ENCODE measurements around the gene SMNDC1.

The SMNDC1 gene

GRCh38 chr10:110324805-110325280, 20.1 kb upstream of the SMNDC1 start:
- Histone ChIP-seq H3K9me3 (ENCODE audit: control insufficient read depth, low read length) (no peaks in the 10 kb centered on the region), H3K4me3 (ENCODE audit: low read length) (no peak overlapping the region), H3K27me3 (ENCODE audit: control insufficient read depth, insufficient read depth, low read length) (peaks cover 18% of the 10 kb centered on the region), H3K9ac (ENCODE audit: low read length) (no peak overlapping the region), H3K36me3 (ENCODE audit: control insufficient read depth, insufficient read depth, low read length) (no peaks in the 10 kb centered on the region), H3K4me1 (ENCODE audit: control insufficient read depth, insufficient read depth, low read length) (peaks cover 7% of the 10 kb centered on the region)

- Histone ChIP-seq H3K9ac (ENCODE audit: low read length) (no peak overlapping the region), H3K36me3 (ENCODE audit: control insufficient read depth, insufficient read depth, low read length) (no peaks in the 10 kb centered on the region), H3K9me3 (ENCODE audit: control insufficient read depth, low read length) (no peaks in the 10 kb centered on the region), H3K27me3 (ENCODE audit: control insufficient read depth, insufficient read depth, low read length) (peaks cover 18% of the 10 kb centered on the region), H3K4me3 (ENCODE audit: low read length) (no peak overlapping the region), H3K4me1 (ENCODE audit: control insufficient read depth, insufficient read depth, low read length) (peaks cover 7% of the 10 kb centered on the region)
Measured at GRCh38 chr10:110324201-110324804, 19.6 kb upstream of the SMNDC1 start.

GRCh38 chr10:110323503-110323902, 18.8 kb upstream of the SMNDC1 start:
- Histone ChIP-seq H3K36me3 (ENCODE audit: control insufficient read depth, insufficient read depth, low read length) (no peaks in the 10 kb centered on the region), H3K4me1 (ENCODE audit: control insufficient read depth, insufficient read depth, low read length) (peaks cover 7% of the 10 kb centered on the region), H3K9me3 (ENCODE audit: control insufficient read depth, low read length) (no peaks in the 10 kb centered on the region), H3K4me3 (ENCODE audit: low read length) (no peak overlapping the region), H3K9ac (ENCODE audit: low read length) (no peak overlapping the region), H3K27me3 (ENCODE audit: control insufficient read depth, insufficient read depth, low read length) (peaks cover 18% of the 10 kb centered on the region)

DNA sequence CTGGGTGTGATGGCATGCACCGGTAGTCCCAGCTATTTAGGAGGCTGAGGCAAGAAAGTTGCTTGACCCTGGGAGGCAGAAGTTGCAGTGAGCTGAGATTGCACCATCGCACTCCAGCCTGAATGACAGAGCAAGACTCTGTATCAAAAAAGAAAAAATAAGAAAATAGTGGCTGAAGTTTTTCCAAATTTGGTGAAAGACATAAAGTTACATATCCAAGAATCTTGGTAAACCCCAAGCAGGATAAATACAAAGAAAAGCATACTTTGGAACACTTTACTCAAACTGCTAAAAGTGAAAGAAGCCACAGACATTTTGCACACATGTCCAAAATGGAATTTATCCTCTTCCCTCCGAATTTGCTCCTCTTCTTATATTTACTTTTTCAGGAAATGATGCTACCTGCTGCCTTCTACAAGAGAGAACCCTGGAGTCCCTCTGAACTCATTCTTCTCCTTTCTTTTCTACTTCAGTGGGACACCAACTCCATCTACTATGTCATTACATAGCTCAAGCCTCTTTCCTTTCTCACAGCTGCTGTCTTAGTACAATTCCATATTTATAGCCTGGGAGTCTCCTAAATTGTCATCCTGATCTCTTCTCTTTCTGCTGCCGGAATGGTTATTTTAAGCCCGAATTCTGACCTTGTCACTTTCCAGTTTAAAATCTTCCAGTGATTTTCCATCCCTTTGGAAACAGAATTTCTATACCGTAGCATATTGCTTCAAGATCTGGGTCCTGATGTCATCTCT, 17.3 kb upstream of the SMNDC1 start:
- Histone ChIP-seq H3K27me3 (ENCODE audit: control insufficient read depth, insufficient read depth, low read length) (peaks cover 27% of the 10 kb centered on the region), H3K36me3 (ENCODE audit: control insufficient read depth, insufficient read depth, low read length) (no peaks in the 10 kb centered on the region), H3K9ac (ENCODE audit: low read length) (no peak overlapping the region), H3K4me3 (ENCODE audit: low read length) (no peak overlapping the region), H3K9me3 (ENCODE audit: control insufficient read depth, low read length) (no peaks in the 10 kb centered on the region), H3K4me1 (ENCODE audit: control insufficient read depth, insufficient read depth, low read length) (no peaks in the 10 kb centered on the region)

GRCh38 chr10:110317866-110318850, 13.4 kb upstream of the SMNDC1 start:
- Histone ChIP-seq H3K9ac (ENCODE audit: low read length) (no peak overlapping the region), H3K27me3 (ENCODE audit: control insufficient read depth, insufficient read depth, low read length) (peaks cover 22% of the 10 kb centered on the region), H3K4me3 (ENCODE audit: low read length) (no peak overlapping the region), H3K4me1 (ENCODE audit: control insufficient read depth, insufficient read depth, low read length) (no peaks in the 10 kb centered on the region), H3K9me3 (ENCODE audit: control insufficient read depth, low read length) (no peaks in the 10 kb centered on the region), H3K36me3 (ENCODE audit: control insufficient read depth, insufficient read depth, low read length) (no peaks in the 10 kb centered on the region)

DNA sequence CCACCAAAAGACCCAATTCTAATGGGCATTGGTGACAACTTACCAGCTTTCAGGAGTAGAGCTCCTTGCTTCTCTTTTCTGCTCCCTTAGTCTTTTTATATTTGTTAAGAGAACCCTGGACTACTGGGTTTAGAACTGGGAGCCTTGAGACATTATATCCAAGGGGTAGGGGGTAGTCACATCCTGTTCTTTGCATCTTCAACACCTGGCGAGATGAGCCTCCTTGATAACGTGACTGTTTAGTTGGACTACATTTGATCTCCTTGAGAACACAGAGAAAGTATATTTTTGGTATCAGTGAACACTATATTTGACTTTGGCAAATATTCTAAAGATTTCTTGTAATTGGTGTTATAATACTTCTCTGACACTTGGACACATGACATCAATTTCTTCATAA, 9.0 kb upstream of the SMNDC1 start:
- Histone ChIP-seq H3K4me1 (ENCODE audit: control insufficient read depth, insufficient read depth, low read length) (no peaks in the 10 kb centered on the region), H3K27me3 (ENCODE audit: control insufficient read depth, insufficient read depth, low read length) (peaks cover 22% of the 10 kb centered on the region), H3K9me3 (ENCODE audit: control insufficient read depth, low read length) (no peaks in the 10 kb centered on the region), H3K36me3 (ENCODE audit: control insufficient read depth, insufficient read depth, low read length) (no peaks in the 10 kb centered on the region), H3K9ac (ENCODE audit: low read length) (no peak overlapping the region), H3K4me3 (ENCODE audit: low read length) (no peak overlapping the region)

GRCh38 chr10:110312206-110312605, 7.5 kb upstream of the SMNDC1 start:
- Histone ChIP-seq H3K27me3 (ENCODE audit: control insufficient read depth, insufficient read depth, low read length) (peaks cover 13% of the 10 kb centered on the region), H3K4me3 (ENCODE audit: low read length) (no peak overlapping the region), H3K9me3 (ENCODE audit: control insufficient read depth, low read length) (no peaks in the 10 kb centered on the region), H3K4me1 (ENCODE audit: control insufficient read depth, insufficient read depth, low read length) (no peaks in the 10 kb centered on the region), H3K9ac (ENCODE audit: low read length) (no peak overlapping the region), H3K36me3 (ENCODE audit: control insufficient read depth, insufficient read depth, low read length) (no peaks in the 10 kb centered on the region)

- no peaks in the 10 kb centered on the region for H3K4me1 ChIP-seq (ENCODE audit: control insufficient read depth, insufficient read depth, low read length)
- H3K4me3 ChIP-seq (ENCODE audit: low read length), result no peak overlapping the region
- no peaks in the 10 kb centered on the region for H3K9me3 ChIP-seq (ENCODE audit: control insufficient read depth, low read length)
- H3K9ac ChIP-seq (ENCODE audit: low read length), result no peak overlapping the region
- H3K36me3 ChIP-seq (ENCODE audit: control insufficient read depth, insufficient read depth, low read length), result no peaks in the 10 kb centered on the region
- H3K27me3 ChIP-seq (ENCODE audit: control insufficient read depth, insufficient read depth, low read length), result peaks cover 13% of the 10 kb centered on the region
Measured at GRCh38 chr10:110311357-110311949, 6.7 kb upstream of the SMNDC1 start.

DNA sequence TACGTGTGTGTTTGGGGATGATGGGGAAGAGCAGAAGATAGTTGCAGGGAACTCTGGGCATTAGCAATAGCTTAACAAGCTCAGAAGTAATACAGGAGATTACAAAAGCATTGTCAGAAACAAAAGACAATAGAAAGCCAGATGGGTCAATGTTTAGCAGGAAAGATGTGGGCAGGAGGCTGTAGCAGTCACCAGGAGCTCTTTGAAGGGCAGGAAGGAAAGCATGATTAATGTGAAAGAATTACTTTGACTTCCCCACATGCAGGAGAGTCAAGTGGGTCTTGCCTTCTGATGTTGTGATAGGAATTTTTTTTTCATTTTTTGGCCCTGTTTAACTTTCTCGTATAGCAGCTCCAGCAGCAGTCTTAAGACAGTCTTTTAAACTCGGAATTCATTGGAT, 6.0 kb upstream of the SMNDC1 start:
- Histone ChIP-seq H3K9ac (ENCODE audit: low read length) (no peak overlapping the region), H3K9me3 (ENCODE audit: control insufficient read depth, low read length) (no peaks in the 10 kb centered on the region), H3K27me3 (ENCODE audit: control insufficient read depth, insufficient read depth, low read length) (peaks cover 10% of the 10 kb centered on the region), H3K4me1 (ENCODE audit: control insufficient read depth, insufficient read depth, low read length) (no peaks in the 10 kb centered on the region), H3K4me3 (ENCODE audit: low read length) (no peak overlapping the region), H3K36me3 (ENCODE audit: control insufficient read depth, insufficient read depth, low read length) (no peaks in the 10 kb centered on the region)

- no peak overlapping the region for H3K9ac ChIP-seq (ENCODE audit: low read length)
- H3K27me3 ChIP-seq (ENCODE audit: control insufficient read depth, insufficient read depth, low read length), result peaks cover under 1% of the 10 kb centered on the region
- H3K36me3 ChIP-seq (ENCODE audit: control insufficient read depth, insufficient read depth, low read length), result no peaks in the 10 kb centered on the region
- H3K9me3 ChIP-seq (ENCODE audit: control insufficient read depth, low read length), result no peaks in the 10 kb centered on the region
- H3K4me3 ChIP-seq (ENCODE audit: low read length), result no peak overlapping the region
- peaks cover 6% of the 10 kb centered on the region for H3K4me1 ChIP-seq (ENCODE audit: control insufficient read depth, insufficient read depth, low read length)
Measured at GRCh38 chr10:110307805-110308204, 3.1 kb upstream of the SMNDC1 start.

DNA sequence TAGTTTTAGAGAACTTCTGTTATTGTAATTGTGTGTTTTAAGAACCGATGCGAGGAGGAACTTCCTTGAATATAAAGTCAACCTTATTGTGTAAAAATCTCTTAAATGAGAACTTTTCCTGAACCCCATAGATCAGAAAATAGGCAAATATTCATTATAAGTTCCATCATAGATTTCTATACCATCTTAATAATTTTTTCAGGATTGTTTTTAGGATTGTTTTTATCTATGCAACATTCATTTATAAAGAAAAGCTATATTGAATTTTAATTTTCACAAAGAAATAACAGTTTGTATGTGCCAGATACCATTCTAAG, 1.7 kb upstream of the SMNDC1 start:
- H3K9me3 ChIP-seq (ENCODE audit: control insufficient read depth, low read length), result no peaks in the 10 kb centered on the region
- H3K4me1 ChIP-seq (ENCODE audit: control insufficient read depth, insufficient read depth, low read length), result peaks cover 6% of the 10 kb centered on the region
- H3K9ac ChIP-seq (ENCODE audit: low read length), result no peak overlapping the region
- H3K27me3 ChIP-seq (ENCODE audit: control insufficient read depth, insufficient read depth, low read length), result no peaks in the 10 kb centered on the region
- H3K4me3 ChIP-seq (ENCODE audit: low read length), result no peak overlapping the region
- no peaks in the 10 kb centered on the region for H3K36me3 ChIP-seq (ENCODE audit: control insufficient read depth, insufficient read depth, low read length)

Data from mucosa of stomach (tissue), 1 donor.